Measurements from ENCODE around the gene SLCO4A1. TPM values are rescaled to one million over a fixed set of nuclear protein-coding genes. Genes with fewer than 3 reads are reported as not detected.

SLCO4A1 gene
- total and polyA plus RNA-seq, 2 experiments from 2014 or later, result 0.15 to 1.0 TPM

DNA sequence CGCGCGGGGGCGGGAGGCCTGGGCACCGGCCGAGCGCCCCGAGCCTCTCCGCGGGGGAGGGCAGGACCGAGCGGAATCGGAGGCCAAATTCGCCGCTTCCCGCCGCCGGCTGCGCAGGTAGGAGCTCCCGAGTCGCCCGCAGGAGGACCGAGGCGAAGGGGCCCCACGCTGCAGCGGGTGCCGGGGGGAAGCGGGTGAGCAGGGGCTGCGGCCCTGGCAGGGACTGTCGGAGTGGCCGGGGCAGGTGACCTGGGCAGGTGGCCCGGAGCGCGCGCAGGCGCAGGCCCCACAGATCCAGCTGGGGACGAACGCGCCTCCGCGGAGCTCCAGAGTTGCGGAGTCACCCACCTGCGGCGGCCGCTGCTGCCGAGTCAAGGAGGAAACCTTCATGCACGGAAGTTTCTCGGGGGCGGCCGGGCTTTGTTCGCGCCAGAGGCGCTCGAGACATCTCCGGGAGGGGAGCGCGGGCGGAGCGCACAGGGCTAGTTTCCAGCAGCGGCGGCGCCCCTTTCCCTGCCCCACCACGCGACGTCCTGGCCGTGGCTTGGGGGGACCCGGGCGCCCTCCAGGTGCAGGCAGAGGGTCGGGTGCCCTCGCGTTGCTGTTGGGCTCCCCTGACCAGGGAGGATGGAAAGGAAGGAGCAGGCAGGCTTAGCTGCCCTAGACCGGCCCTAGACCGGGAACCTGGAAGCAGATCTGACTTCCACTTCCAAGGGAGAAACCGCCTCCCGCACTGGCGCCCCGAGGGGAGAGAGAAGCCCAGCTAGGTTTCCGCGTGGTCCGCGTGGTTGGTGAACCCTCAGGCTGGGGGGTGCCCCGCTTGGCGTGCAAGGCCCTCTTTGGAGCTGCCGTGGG, 590 bp downstream of the SLCO4A1 start:
- Histone ChIP-seq H3K9me3 (ENCODE audit: low read depth) (no peaks in the 10 kb centered on the region), H3K27ac (no peak overlapping the region), H3K4me3 (peak overlapping the region; percentile 44), H3K27me3 (peaks cover 69% of the 10 kb centered on the region), H3K4me1 (ENCODE audit: low read depth) (no peaks in the 10 kb centered on the region), H3K36me3 (no peaks in the 10 kb centered on the region)
- peak in 1 of 2 donors; percentile 40 for DNase-seq (ENCODE audit: low read depth in 1 of 2, low spot score in 1 of 2)
- TF ChIP-seq, protein P1, sequence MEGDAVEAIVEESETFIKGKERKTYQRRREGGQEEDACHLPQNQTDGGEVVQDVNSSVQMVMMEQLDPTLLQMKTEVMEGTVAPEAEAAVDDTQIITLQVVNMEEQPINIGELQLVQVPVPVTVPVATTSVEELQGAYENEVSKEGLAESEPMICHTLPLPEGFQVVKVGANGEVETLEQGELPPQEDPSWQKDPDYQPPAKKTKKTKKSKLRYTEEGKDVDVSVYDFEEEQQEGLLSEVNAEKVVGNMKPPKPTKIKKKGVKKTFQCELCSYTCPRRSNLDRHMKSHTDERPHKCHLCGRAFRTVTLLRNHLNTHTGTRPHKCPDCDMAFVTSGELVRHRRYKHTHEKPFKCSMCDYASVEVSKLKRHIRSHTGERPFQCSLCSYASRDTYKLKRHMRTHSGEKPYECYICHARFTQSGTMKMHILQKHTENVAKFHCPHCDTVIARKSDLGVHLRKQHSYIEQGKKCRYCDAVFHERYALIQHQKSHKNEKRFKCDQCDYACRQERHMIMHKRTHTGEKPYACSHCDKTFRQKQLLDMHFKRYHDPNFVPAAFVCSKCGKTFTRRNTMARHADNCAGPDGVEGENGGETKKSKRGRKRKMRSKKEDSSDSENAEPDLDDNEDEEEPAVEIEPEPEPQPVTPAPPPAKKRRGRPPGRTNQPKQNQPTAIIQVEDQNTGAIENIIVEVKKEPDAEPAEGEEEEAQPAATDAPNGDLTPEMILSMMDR (IDR thresholded peaks at IDR 0.05; ENCODE audit: low read depth, low read length), result no peak

DNA sequence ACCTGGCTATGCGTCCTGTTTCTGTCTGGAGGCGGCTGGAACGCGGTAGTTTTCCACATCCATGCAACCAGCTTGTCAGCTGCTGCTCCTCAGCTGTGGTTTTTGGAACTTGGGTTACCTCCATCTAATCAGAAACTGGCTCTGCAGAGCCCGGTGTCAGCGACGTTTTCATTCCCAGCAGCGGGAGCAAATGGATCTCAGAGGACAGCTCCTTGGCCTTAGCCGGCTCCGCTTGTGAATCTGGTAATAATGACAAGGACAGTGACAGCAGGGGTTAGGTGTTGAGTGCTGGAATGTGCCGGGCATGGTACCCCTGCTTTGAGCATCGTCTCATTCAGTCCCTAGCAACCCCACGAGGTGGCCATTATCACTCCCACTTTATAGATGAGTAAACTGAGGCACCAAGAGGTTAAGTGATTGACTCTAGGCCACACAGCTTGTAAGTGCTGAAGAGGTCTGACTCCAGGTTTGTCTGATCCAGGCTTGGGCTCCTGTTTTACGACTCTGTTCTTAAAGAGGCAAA, 1.3 kb downstream of the SLCO4A1 start:
- Histone ChIP-seq H3K27ac (no peak overlapping the region), H3K4me1 (ENCODE audit: low read depth) (no peaks in the 10 kb centered on the region), H3K4me3 (no peak overlapping the region), H3K9me3 (ENCODE audit: low read depth) (no peaks in the 10 kb centered on the region), H3K36me3 (no peaks in the 10 kb centered on the region), H3K27me3 (peaks cover 69% of the 10 kb centered on the region)
- TF ChIP-seq, protein P1 (IDR thresholded peaks at IDR 0.05; ENCODE audit: low read depth, low read length), result no peak
- DNase-seq (ENCODE audit: low read depth in 1 of 2, low spot score in 1 of 2), result no peak

DNA sequence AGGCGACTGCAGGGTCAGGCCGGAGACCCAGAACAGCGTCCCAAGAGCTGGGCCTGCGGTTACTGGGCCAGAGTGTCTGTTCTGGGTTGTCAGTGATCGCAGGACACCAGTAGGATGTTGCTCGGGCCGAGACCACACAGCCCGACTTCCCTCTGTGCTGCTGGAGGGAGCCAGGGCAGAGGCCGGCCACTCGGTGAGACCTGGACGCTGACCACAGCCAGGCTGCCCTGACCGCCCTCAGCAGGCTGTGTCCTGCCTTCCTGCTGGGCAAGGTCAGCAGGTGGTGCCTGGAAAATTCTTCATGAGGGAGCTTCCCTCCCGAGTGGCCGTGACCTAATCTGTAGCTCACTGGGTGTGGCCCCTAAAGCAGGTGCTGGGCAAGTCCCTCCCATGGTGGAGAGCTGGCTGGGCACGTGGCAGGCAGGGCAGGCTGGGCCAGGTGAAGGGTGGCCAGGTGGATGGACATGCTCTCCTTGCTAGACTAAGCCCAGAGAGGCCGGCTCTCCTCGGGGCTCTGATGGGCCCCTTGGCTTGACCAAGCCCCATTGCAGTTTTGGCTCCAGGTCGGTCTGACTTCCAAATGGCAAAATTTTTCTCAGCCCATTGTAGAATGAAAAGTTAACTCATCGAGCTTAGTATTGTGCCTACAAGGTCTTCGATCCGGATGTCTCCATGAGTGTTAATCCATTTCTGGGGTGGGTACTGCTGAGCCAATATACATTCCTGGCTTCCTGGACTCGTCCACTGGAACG, 1.9 kb downstream of the SLCO4A1 start:
- DNase-seq (ENCODE audit: low read depth in 1 of 2, low spot score in 1 of 2), result no peak
- Histone ChIP-seq H3K27me3 (peaks cover 65% of the 10 kb centered on the region), H3K9me3 (ENCODE audit: low read depth) (no peaks in the 10 kb centered on the region), H3K4me1 (ENCODE audit: low read depth) (no peaks in the 10 kb centered on the region), H3K4me3 (no peak overlapping the region), H3K27ac (no peak overlapping the region), H3K36me3 (no peaks in the 10 kb centered on the region)
- TF ChIP-seq, protein P1 (IDR thresholded peaks at IDR 0.05; ENCODE audit: low read depth, low read length), result no peak

DNA sequence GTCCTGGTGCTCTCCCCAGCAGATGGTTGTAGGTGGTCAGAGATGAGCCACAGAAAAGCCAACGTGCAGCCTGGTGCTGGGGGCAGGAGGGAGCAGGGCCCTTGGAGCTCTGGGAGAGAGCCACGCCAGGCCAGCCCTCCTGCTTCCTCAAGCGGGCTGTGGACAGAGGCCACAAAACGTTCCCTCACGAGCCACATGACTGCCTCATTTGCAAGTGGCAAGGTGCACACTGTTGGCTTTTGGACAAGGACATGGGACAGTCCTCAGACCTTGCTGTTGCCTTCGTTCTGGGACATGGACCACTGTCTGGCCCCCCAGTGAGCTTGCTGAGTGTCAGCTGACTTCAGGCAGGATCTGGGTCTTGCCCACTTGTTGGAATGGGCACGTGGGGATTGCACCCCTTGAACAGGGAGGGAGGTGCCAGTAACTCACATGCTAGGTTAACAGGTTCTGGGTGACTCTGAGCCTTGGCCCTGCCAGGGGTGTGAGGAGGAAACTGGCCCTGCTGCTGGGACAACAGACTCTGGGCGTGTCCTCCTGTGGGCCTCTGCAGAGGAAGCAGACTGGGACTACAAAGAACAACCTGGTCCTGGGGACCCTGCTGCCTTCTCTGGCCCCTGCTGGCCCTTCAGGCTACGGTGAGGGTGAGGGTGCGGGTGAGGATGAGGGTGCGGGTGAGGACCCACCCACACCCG, 2.6 kb downstream of the SLCO4A1 start:
- H3K27ac ChIP-seq, result no peak overlapping the region
- TF ChIP-seq, protein P1 (IDR thresholded peaks at IDR 0.05; ENCODE audit: low read depth, low read length), result no peak
- peaks cover 58% of the 10 kb centered on the region for H3K27me3 ChIP-seq
- no peaks in the 10 kb centered on the region for H3K36me3 ChIP-seq
- no peaks in the 10 kb centered on the region for H3K4me1 ChIP-seq (ENCODE audit: low read depth)
- H3K4me3 ChIP-seq, result no peak overlapping the region
- no peak for DNase-seq (ENCODE audit: low read depth in 1 of 2, low spot score in 1 of 2)
- no peaks in the 10 kb centered on the region for H3K9me3 ChIP-seq (ENCODE audit: low read depth)

DNA sequence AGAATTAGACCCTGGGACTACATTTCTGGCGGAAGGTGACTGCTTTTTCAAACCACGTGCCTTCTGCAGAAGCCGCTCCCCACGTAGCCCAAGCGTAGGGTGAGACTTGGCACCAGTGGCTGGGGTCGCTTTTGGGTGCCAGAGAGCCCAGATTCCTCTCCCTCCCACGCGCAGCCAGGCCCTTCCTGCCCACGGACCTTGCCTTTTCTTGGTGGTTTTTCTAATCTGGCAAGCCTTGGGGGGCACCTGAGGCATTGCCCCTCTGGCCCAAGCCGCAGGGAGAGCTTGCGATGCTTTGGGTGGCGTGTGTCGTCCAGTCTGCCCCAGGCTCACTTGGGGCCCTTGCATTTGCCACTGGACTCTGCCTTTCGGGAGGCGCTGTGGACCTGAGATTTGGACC, 3.3 kb downstream of the SLCO4A1 start:
- Histone ChIP-seq H3K36me3 (no peaks in the 10 kb centered on the region), H3K27me3 (peaks cover 51% of the 10 kb centered on the region)

More for the DNA sequence above, 3.3 kb downstream of the SLCO4A1 start:
- TF ChIP-seq, protein P1 (IDR thresholded peaks at IDR 0.05; ENCODE audit: low read depth, low read length), result no peak
- Histone ChIP-seq H3K27ac (no peak overlapping the region), H3K4me3 (no peak overlapping the region), H3K4me1 (ENCODE audit: low read depth) (no peaks in the 10 kb centered on the region), H3K9me3 (ENCODE audit: low read depth) (no peaks in the 10 kb centered on the region)
- no peak for DNase-seq (ENCODE audit: low read depth in 1 of 2, low spot score in 1 of 2)

Measured in cardiac muscle cell (in vitro differentiated cells and primary cell).